ENCODE measurements around the gene AP2M1. TPM values are rescaled to one million over a fixed set of nuclear protein-coding genes. Genes with fewer than 3 reads are reported as not detected.

Gene AP2M1
- total RNA-seq, 2 experiments from 2014 or later, result 147 to 158 TPM

GRCh38 chr3:184185461-184186183 lies 11.0 kb downstream of the AP2M1 start:
- Histone ChIP-seq H3K4me3 (ENCODE audit: low read depth, low read length, poor library complexity, severe bottlenecking) (peak overlapping the region; percentile 97), H3K27ac (ENCODE audit: low read depth, low read length, poor library complexity, severe bottlenecking) (peak overlapping the region; percentile 43), H3K36me3 (ENCODE audit: insufficient read depth, low read length) (peaks cover 73% of the 10 kb centered on the region), H3K9me3 (ENCODE audit: low read length) (no peaks in the 10 kb centered on the region), H4K20me1 (ENCODE audit: insufficient read depth, low read length) (peaks cover 7% of the 10 kb centered on the region; the same call in 1 of the 2 replicates), H3K4me1 (ENCODE audit: insufficient read depth, low read length, poor library complexity, severe bottlenecking) (peaks cover 16% of the 10 kb centered on the region), H3K79me2 (ENCODE audit: insufficient read depth, low read depth, low read length) (peaks cover 23% of the 10 kb centered on the region), H3K9me2 (ENCODE audit: insufficient read depth, low read length) (no peaks in the 10 kb centered on the region), H3K4me2 (ENCODE audit: low read length) (peak overlapping the region; percentile 88), H2AFZ (ENCODE audit: low read length) (peak overlapping the region; percentile 75)
- CTCF ChIA-PET (ENCODE audit: unreplicated experiment), result no interaction called here
- peak; percentile 99 for DNase-seq (ENCODE audit: low spot score)
- TSS peak; percentile 93 for BruUV-seq (replicated peaks)
- intact Hi-C loops (cut with micrococcal nuclease; ENCODE audit: unreplicated experiment), result loop anchor here (1.0 to 5.0 kb wide), 3 partner anchors 11 to 62 kb away; partner anchors contain the start of genes ALG3, AP2M1, EEF1AKMT4 and EIF2B5
- TF ChIP-seq EZH2phosphoT487 (IDR thresholded peaks at IDR 0.05; ENCODE audit: borderline replicate concordance, low read depth, low read length) (no peak), CTCF (conservative IDR thresholded peaks at IDR 0.05; ENCODE audit: low read length) (no peak)
- POLR2A ChIA-PET, result interaction anchor here (0.6 to 2.5 kb wide), 8 partner anchors 9 to 114 kb away, joined by 3 to 20 read pairs (median 4); partner anchors contain the start of gene DVL3

- peak; percentile 28 for DNase-seq (ENCODE audit: low spot score)
- H3K4me3 ChIP-seq (ENCODE audit: low read depth, low read length, poor library complexity, severe bottlenecking), result peak within 1 kb of the TSS; percentile 97
- H3K79me2 ChIP-seq (ENCODE audit: insufficient read depth, low read depth, low read length), result peaks cover 23% of the 10 kb centered on the region
- H3K4me1 ChIP-seq (ENCODE audit: insufficient read depth, low read length, poor library complexity, severe bottlenecking), result peaks cover 16% of the 10 kb centered on the region
- H2AFZ ChIP-seq (ENCODE audit: low read length), result peak within 1 kb of the TSS; percentile 75
- peak within 1 kb of the TSS; percentile 88 for H3K4me2 ChIP-seq (ENCODE audit: low read length)
- H3K36me3 ChIP-seq (ENCODE audit: insufficient read depth, low read length), result peaks cover 73% of the 10 kb centered on the region
- BruUV-seq (replicated peaks), result no TSS peak
- peak within 1 kb of the TSS; percentile 43 for H3K27ac ChIP-seq (ENCODE audit: low read depth, low read length, poor library complexity, severe bottlenecking)
- no peak for TF ChIP-seq CTCF (conservative IDR thresholded peaks at IDR 0.05; ENCODE audit: low read length)
- no peak for TF ChIP-seq EZH2phosphoT487 (IDR thresholded peaks at IDR 0.05; ENCODE audit: borderline replicate concordance, low read depth, low read length)
- H4K20me1 ChIP-seq (ENCODE audit: insufficient read depth, low read length), result peaks cover 7% of the 10 kb centered on the region; the same call in 1 of the 2 replicates
- H3K9me3 ChIP-seq (ENCODE audit: low read length), result no peaks in the 10 kb centered on the region
- no peaks in the 10 kb centered on the region for H3K9me2 ChIP-seq (ENCODE audit: insufficient read depth, low read length)
- intact Hi-C loops (cut with micrococcal nuclease; ENCODE audit: unreplicated experiment), result loop anchor here (2.0 to 5.0 kb wide), 2 partner anchors 52 to 61 kb away; partner anchors contain the start of genes ALG3, EEF1AKMT4 and EIF2B5
- POLR2A ChIA-PET, result interaction anchor here (0.6 to 2.5 kb wide), 10 partner anchors 8 to 113 kb away, joined by 3 to 20 read pairs (median 4); partner anchors contain the start of gene DVL3
- CTCF ChIA-PET (ENCODE audit: unreplicated experiment), result interaction anchor here (0.6 kb wide), 1 partner anchor 77 kb away, joined by 5 read pairs; no protein-coding TSS in a partner anchor
Observed at GRCh38 chr3:184186184-184186901, 11.7 kb downstream of the AP2M1 start, which contains the start of gene ABCF3. Gene ABCF3, plus strand, starts transcription at chr3:184186199. Its CDS starts 9 bp downstream, at chr3:184186208.
